ENCODE results near the gene ZNF223.

ZNF223 gene

DNA sequence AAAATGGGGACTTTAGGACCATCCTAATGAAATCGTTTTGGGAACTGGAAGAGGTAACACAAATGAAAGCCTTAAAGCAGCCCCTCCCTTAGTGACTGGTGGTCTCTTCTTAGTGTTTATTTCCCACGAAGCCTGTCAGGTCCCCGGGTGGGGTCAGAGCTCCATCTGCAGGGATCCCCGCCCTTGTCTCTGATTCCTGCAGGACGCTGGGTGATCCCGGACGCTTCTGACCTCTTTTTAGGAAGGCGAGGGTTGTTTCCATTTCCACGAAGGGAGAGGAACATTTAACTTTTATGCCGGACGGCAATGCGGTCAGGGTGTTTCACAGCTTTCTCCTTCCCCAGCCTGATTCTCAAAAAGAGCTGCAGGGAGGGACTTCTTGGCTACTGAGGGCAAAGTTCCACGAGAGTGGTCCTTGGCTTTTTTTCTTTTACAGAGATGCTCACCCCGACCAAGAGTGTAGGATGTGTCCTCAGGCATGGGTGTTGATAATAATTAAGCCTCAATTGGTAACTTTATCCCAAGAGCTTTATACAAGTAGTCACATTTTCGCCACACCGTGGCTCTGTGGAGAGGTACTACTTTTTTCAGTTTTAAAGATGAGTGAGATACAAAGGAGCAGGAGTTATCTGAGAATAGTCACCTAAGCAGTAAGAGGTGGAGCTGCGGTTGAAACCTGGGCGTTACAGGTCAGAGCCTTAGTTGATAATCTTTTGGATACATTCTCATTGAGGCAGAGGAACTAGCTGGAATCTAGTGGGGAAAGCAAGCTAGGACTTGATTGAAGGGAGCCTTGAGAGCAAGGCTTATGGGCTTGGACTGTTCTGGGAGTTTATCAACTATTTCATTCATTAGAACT lies 20.9 kb downstream of the ZNF223 start:
- TF ChIP-seq EZH2 (optimal IDR thresholded peaks at IDR 0.05; ENCODE audit: low read depth, low read length) = no peak
- no peak for TF ChIP-seq EZH2phosphoT487 (IDR thresholded peaks at IDR 0.05; ENCODE audit: low read length)
- TF ChIP-seq, protein P1, sequence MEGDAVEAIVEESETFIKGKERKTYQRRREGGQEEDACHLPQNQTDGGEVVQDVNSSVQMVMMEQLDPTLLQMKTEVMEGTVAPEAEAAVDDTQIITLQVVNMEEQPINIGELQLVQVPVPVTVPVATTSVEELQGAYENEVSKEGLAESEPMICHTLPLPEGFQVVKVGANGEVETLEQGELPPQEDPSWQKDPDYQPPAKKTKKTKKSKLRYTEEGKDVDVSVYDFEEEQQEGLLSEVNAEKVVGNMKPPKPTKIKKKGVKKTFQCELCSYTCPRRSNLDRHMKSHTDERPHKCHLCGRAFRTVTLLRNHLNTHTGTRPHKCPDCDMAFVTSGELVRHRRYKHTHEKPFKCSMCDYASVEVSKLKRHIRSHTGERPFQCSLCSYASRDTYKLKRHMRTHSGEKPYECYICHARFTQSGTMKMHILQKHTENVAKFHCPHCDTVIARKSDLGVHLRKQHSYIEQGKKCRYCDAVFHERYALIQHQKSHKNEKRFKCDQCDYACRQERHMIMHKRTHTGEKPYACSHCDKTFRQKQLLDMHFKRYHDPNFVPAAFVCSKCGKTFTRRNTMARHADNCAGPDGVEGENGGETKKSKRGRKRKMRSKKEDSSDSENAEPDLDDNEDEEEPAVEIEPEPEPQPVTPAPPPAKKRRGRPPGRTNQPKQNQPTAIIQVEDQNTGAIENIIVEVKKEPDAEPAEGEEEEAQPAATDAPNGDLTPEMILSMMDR (IDR thresholded peaks at IDR 0.05; ENCODE audit: low read length) = no peak
- Histone ChIP-seq H3K4me2 (ENCODE audit: low read depth, low read length) (peak overlapping the region; percentile 76; the same call in 1 of the 2 replicates), H3K9me2 (replicated peaks; ENCODE audit: insufficient read depth, low read length) (no peaks in the 10 kb centered on the region), H3K4me3 (ENCODE audit: low read length) (peak overlapping the region; percentile 63), H3K4me1 (ENCODE audit: low read length) (no peaks in the 10 kb centered on the region), H3K27me3 (replicated peaks; ENCODE audit: insufficient read depth, low read length) (no peaks in the 10 kb centered on the region), H3K79me2 (ENCODE audit: low read length) (no peaks in the 10 kb centered on the region), H3K27ac (ENCODE audit: low read length) (no peak overlapping the region), H4K20me1 (ENCODE audit: insufficient read depth, low read length) (no peaks in the 10 kb centered on the region), H3K36me3 (replicated peaks; ENCODE audit: insufficient read depth, low read length) (no peaks in the 10 kb centered on the region), H3F3A (ENCODE audit: insufficient read depth, low read length) (no peaks in the 10 kb centered on the region), H3K9me3 (replicated peaks; ENCODE audit: insufficient read depth, low read length) (no peaks in the 10 kb centered on the region), H3K9ac (ENCODE audit: low read length) (no peak overlapping the region), H2AFZ (ENCODE audit: low read length) (peak overlapping the region; percentile 90)
- no peak for DNase-seq

DNA sequence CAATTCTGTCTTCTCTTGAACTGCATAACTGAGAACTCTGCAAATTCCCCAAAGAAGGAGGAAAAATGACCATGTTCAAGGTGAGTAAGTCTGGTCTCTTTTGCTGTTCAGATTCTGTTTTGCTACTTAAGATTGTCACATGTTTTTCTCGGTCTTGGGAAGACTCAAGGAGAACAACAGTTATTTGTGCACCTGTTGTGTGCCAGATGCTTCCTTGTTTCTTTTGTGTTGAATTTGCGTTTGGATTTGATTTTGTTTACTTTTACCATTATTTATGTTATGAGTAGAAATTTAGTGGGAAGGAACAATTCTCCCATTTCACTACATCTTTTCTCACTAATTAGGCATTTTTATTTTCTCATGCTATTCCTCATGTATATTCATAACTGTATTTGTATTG lies 24.5 kb downstream of the ZNF223 start:
- Histone ChIP-seq H3K9me3 (replicated peaks; ENCODE audit: insufficient read depth, low read length) (no peaks in the 10 kb centered on the region), H3K9ac (ENCODE audit: low read length) (no peak overlapping the region), H3F3A (ENCODE audit: insufficient read depth, low read length) (no peaks in the 10 kb centered on the region), H3K4me1 (ENCODE audit: low read length) (no peaks in the 10 kb centered on the region), H3K9me2 (replicated peaks; ENCODE audit: insufficient read depth, low read length) (no peaks in the 10 kb centered on the region), H3K36me3 (replicated peaks; ENCODE audit: insufficient read depth, low read length) (no peaks in the 10 kb centered on the region), H4K20me1 (ENCODE audit: insufficient read depth, low read length) (no peaks in the 10 kb centered on the region), H3K79me2 (ENCODE audit: low read length) (no peaks in the 10 kb centered on the region), H3K27ac (ENCODE audit: low read length) (no peak overlapping the region), H2AFZ (ENCODE audit: low read length) (no peak overlapping the region), H3K27me3 (replicated peaks; ENCODE audit: insufficient read depth, low read length) (no peaks in the 10 kb centered on the region), H3K4me3 (ENCODE audit: low read length) (no peak overlapping the region), H3K4me2 (ENCODE audit: low read depth, low read length) (no peak overlapping the region)
- no peak for DNase-seq
- no peak for TF ChIP-seq EZH2phosphoT487 (IDR thresholded peaks at IDR 0.05; ENCODE audit: low read length)
- TF ChIP-seq EZH2 (optimal IDR thresholded peaks at IDR 0.05; ENCODE audit: low read depth, low read length) = no peak
- TF ChIP-seq, protein P1 (IDR thresholded peaks at IDR 0.05; ENCODE audit: low read length) = no peak

DNA sequence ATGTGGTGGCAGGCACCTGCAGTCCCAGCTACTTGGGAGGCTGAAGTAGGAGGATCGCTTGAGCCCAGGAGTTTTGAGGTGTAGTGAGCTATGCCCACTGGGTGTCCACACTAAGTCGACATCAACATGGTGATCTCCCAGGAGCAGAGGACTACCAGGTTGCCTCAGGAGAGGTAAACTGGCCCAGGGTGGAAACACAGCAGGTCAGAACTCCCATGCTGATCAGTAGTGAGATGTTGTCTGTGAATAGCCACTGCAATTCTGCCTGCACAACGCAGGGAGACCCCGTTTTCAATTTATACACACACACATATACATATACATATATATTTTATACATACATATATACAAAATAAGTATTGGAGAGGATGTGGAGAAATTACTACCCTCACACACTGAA lies 40.3 kb downstream of the ZNF223 start:
- peaks cover 20% of the 10 kb centered on the region for H3K79me2 ChIP-seq (ENCODE audit: low read length)
- H2AFZ ChIP-seq (ENCODE audit: low read length) = no peak overlapping the region
- H3K27me3 ChIP-seq (replicated peaks; ENCODE audit: insufficient read depth, low read length) = no peaks in the 10 kb centered on the region
- no peaks in the 10 kb centered on the region for H3K4me1 ChIP-seq (ENCODE audit: low read length)
- H3K9me2 ChIP-seq (replicated peaks; ENCODE audit: insufficient read depth, low read length) = no peaks in the 10 kb centered on the region
- no peak for DNase-seq
- H3K9me3 ChIP-seq (replicated peaks; ENCODE audit: insufficient read depth, low read length) = no peaks in the 10 kb centered on the region
- H3K27ac ChIP-seq (ENCODE audit: low read length) = no peak overlapping the region
- H3F3A ChIP-seq (ENCODE audit: insufficient read depth, low read length) = 0 out of 2 replicates have a peak, but pooled peaks cover 3% of the 10 kb centered on the region
- H3K9ac ChIP-seq (ENCODE audit: low read length) = no peak overlapping the region
- H3K4me3 ChIP-seq (ENCODE audit: low read length) = no peak overlapping the region
- no peak overlapping the region for H3K4me2 ChIP-seq (ENCODE audit: low read depth, low read length)
- no peaks in the 10 kb centered on the region for H4K20me1 ChIP-seq (ENCODE audit: insufficient read depth, low read length)
- H3K36me3 ChIP-seq (replicated peaks; ENCODE audit: insufficient read depth, low read length) = no peaks in the 10 kb centered on the region; the same call in 1 of the 2 replicates
- TF ChIP-seq EZH2phosphoT487 (IDR thresholded peaks at IDR 0.05; ENCODE audit: low read length) (no peak), EZH2 (optimal IDR thresholded peaks at IDR 0.05; ENCODE audit: low read depth, low read length) (no peak)
- TF ChIP-seq, protein P1 (IDR thresholded peaks at IDR 0.05; ENCODE audit: low read length) = no peak

All from MM.1S (cell line).